Caco-2 (cell line): ENCODE measurements around the gene NME3. TPM values are rescaled to one million over a fixed set of nuclear protein-coding genes. Genes with fewer than 3 reads are reported as not detected.

ENCODE experiments used
- BruUV-seq: library from RNA; stranded (reverse); fragments of 400-500 nt; replicated peaks from 2 replicates; lab custom pipeline; 2021; lab: Mats Ljungman, UMichigan
- CTCF ChIA-PET: fragments of 300-600 bp; sonication (Branson Sonifier 250); formaldehyde crosslinking; loops from one replicate; lab custom pipeline; 2022; ENCODE audit warnings: antibody characterized with exemption; lab: Charles Lee
- POLR2A ChIA-PET: fragments of 300-600 bp; sonication (Branson Sonifier 250); formaldehyde crosslinking; loops from one replicate; lab custom pipeline; 2022; ENCODE audit warnings: antibody characterized with exemption; lab: Charles Lee
- DNase-seq, 2 experiments: peaks; one replicate each; pipeline versions ENCODE4 v3.0.0 to v3.0.0-alpha.2; 2020 to 2022
- H3K27me3 ChIP-seq: replicated peaks from 2 replicates; pipeline ENCODE4 v1.6.0; 2011; ENCODE audit warnings: low read length; ENCODE audit not compliant: control insufficient read depth, insufficient read depth
- H3K36me3 ChIP-seq: 2 replicates; pipeline ENCODE4 v1.5.1; 2011; ENCODE audit warnings: low read length; ENCODE audit not compliant: control insufficient read depth, insufficient read depth
- H3K4me1 ChIP-seq: fragments of 250-450 bp; sonication (Bioruptor Pico); 2 replicates; pipeline ENCODE4 v1.5.1; 2020; ENCODE audit warnings: mild to moderate bottlenecking
- H3K4me3 ChIP-seq: 2 replicates; pipeline ENCODE4 v1.5.1; 2011; ENCODE audit warnings: low read depth, mild to moderate bottlenecking, control low read depth, low read length
- H3K9me3 ChIP-seq: fragments of 250-450 bp; sonication (Bioruptor Pico); 2 replicates; pipeline ENCODE4 v1.5.1; 2020; ENCODE audit warnings: mild to moderate bottlenecking, moderate library complexity
- H3K27ac Mint-ChIP-seq: one replicate; pipeline ENCODE4 v1.8.0; 2022; ENCODE audit warnings: mixed read lengths; ENCODE audit not compliant: unreplicated experiment
- H3K27me3 Mint-ChIP-seq: one replicate; pipeline ENCODE4 v1.8.0; 2022; ENCODE audit warnings: mixed read lengths; ENCODE audit not compliant: insufficient read depth, unreplicated experiment
- H3K36me3 Mint-ChIP-seq: one replicate; pipeline ENCODE4 v1.8.0; 2022; ENCODE audit warnings: mild to moderate bottlenecking, mixed read lengths; ENCODE audit not compliant: insufficient read depth, unreplicated experiment
- H3K4me1 Mint-ChIP-seq: one replicate; pipeline ENCODE4 v1.8.0; 2022; ENCODE audit warnings: low read depth, mixed read lengths; ENCODE audit not compliant: unreplicated experiment
- H3K4me3 Mint-ChIP-seq: one replicate; pipeline ENCODE4 v1.8.0; 2022; ENCODE audit warnings: mild to moderate bottlenecking, moderate library complexity, mixed read lengths; ENCODE audit not compliant: unreplicated experiment
- H3K9me3 Mint-ChIP-seq: one replicate; pipeline ENCODE4 v1.8.0; 2022; ENCODE audit warnings: mixed read lengths; ENCODE audit not compliant: unreplicated experiment
- CTCF ChIP-seq, 2 experiments: fragments of 200-600 bp in 1 of 2; IDR thresholded peaks; 1 replicate in 1 of 2; 2 replicates in 1 of 2; pipeline versions ENCODE4 v1.5.1 to v1.8.0; 2011 to 2022; ENCODE audit warnings: antibody characterized with exemption in 1 of 2, control low read depth in 1 of 2, inconsistent platforms in 1 of 2, low read depth in 1 of 2, low read length in 1 of 2, mild to moderate bottlenecking in 1 of 2, moderate library complexity in 1 of 2; ENCODE audit not compliant: insufficient read depth in 1 of 2, severe bottlenecking in 1 of 2, unreplicated experiment in 1 of 2
- intact Hi-C: fragments of 100-400 bp; cut with micrococcal nuclease; formaldehyde crosslinking; loops from one replicate; pipeline ENCODE4 v1.10.0; 2022; ENCODE audit not compliant: unreplicated experiment
- total RNA-seq: library from RNA; stranded (reverse); gene quantifications from 2 replicates; pipeline ENCODE4 v1.2.3, GENCODE V29; 2022

Gene NME3
- total RNA-seq, 1 experiment from 2014 or later: 7.0 TPM

GRCh38 chr16:1790611-1791255 is 19.4 kb upstream of the NME3 start:
- peaks cover 19% of the 10 kb centered on the region for H3K36me3 Mint-ChIP-seq
- Histone ChIP-seq H3K4me1 (no peaks in the 10 kb centered on the region), H3K36me3 (no peaks in the 10 kb centered on the region), H3K9me3 (no peaks in the 10 kb centered on the region), H3K4me3 (no peak overlapping the region), H3K27me3 (no peaks in the 10 kb centered on the region)
- DNase-seq: no peak
- H3K4me3 Mint-ChIP-seq: no peak overlapping the region
- no peak overlapping the region for H3K27ac Mint-ChIP-seq
- no peak for TF ChIP-seq CTCF (IDR thresholded peaks at IDR 0.05; ENCODE audit: insufficient read depth in 1 of 2, low read depth in 1 of 2, low read length in 1 of 2, severe bottlenecking in 1 of 2, unreplicated experiment in 1 of 2)
- no peaks in the 10 kb centered on the region for H3K27me3 Mint-ChIP-seq
- H3K4me1 Mint-ChIP-seq: no peaks in the 10 kb centered on the region
- BruUV-seq: no TSS peak
- intact Hi-C loops: no loop called here
- H3K9me3 Mint-ChIP-seq: no peaks in the 10 kb centered on the region
- ChIA-PET CTCF (no interaction called here), POLR2A (no interaction called here)

- CTCF ChIA-PET: no interaction called here
- Histone ChIP-seq H3K9me3 (no peaks in the 10 kb centered on the region), H3K27me3 (no peaks in the 10 kb centered on the region), H3K4me1 (no peaks in the 10 kb centered on the region), H3K4me3 (no peak overlapping the region), H3K36me3 (no peaks in the 10 kb centered on the region)
- H3K9me3 Mint-ChIP-seq: no peaks in the 10 kb centered on the region
- POLR2A ChIA-PET: no interaction called here
- no peaks in the 10 kb centered on the region for H3K4me1 Mint-ChIP-seq
- no peak overlapping the region for H3K4me3 Mint-ChIP-seq
- H3K27me3 Mint-ChIP-seq: no peaks in the 10 kb centered on the region
- no peak for DNase-seq
- intact Hi-C loops: no loop called here
- TF ChIP-seq CTCF (IDR thresholded peaks at IDR 0.05; ENCODE audit: insufficient read depth in 1 of 2, low read depth in 1 of 2, low read length in 1 of 2, severe bottlenecking in 1 of 2, unreplicated experiment in 1 of 2): no peak
- H3K36me3 Mint-ChIP-seq: peaks cover 20% of the 10 kb centered on the region
- no TSS peak for BruUV-seq
- H3K27ac Mint-ChIP-seq: no peak overlapping the region
These were observed 18.9 kb upstream of the NME3 start for GRCh38 chr16:1790261-1790610.

GRCh38 chr16:1789643-1790045 is 18.3 kb upstream of the NME3 start:
- Histone ChIP-seq H3K27me3 (no peaks in the 10 kb centered on the region), H3K9me3 (no peaks in the 10 kb centered on the region), H3K36me3 (peaks cover 2% of the 10 kb centered on the region; the same call in 1 of the 2 replicates), H3K4me1 (no peaks in the 10 kb centered on the region), H3K4me3 (no peak overlapping the region)
- H3K27ac Mint-ChIP-seq: no peak overlapping the region
- intact Hi-C loops: no loop called here
- ChIA-PET CTCF (no interaction called here), POLR2A (no interaction called here)
- no TSS peak for BruUV-seq
- peaks cover 23% of the 10 kb centered on the region for H3K36me3 Mint-ChIP-seq
- no peaks in the 10 kb centered on the region for H3K9me3 Mint-ChIP-seq
- TF ChIP-seq CTCF (IDR thresholded peaks at IDR 0.05; ENCODE audit: insufficient read depth in 1 of 2, low read depth in 1 of 2, low read length in 1 of 2, severe bottlenecking in 1 of 2, unreplicated experiment in 1 of 2): no peak
- no peak for DNase-seq
- H3K4me3 Mint-ChIP-seq: no peak overlapping the region
- H3K4me1 Mint-ChIP-seq: no peaks in the 10 kb centered on the region
- no peaks in the 10 kb centered on the region for H3K27me3 Mint-ChIP-seq
